Measurements from ENCODE around the gene INSR. TPM values are rescaled to one million over a fixed set of nuclear protein-coding genes. Genes with fewer than 3 reads are reported as not detected.
A peak's percentile ranks its signal among the peaks of the same experiment; 100 is the strongest.
"Not testable (repeated sequence)": the region's sequence is repeated elsewhere in the genome, so short reads cannot be mapped to it uniquely, and the experiment has no call there.

Gene INSR
- total RNA-seq, 1 donor from 2014 or later: 27.3 TPM

DNA sequence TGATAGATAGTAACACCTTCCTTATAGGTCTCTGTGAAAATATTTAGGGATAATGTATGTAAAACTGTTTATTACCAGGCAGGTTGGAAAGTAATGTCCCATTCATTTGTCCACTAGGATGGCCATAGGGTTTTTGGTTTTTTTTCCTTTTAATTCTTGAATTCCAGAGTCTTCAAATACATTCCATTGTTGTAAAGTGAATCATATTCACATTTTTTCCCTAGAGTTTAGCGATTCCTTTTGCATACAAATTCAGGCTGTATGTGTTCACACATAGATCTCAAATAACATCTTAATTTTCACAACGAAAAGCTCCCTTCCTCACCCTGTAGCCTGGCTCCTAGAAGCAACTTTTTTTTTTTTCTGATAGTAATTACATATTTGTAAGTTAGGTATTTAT lies 226.5 kb downstream of the INSR start:
- Mint-ChIP-seq H3K36me3 (ENCODE audit: unreplicated experiment) (peaks cover 17% of the 10 kb centered on the region), H3K27me3 (ENCODE audit: unreplicated experiment) (no peaks in the 10 kb centered on the region), H3K4me3 (ENCODE audit: unreplicated experiment) (no peak overlapping the region), H3K4me1 (ENCODE audit: unreplicated experiment) (peaks cover 24% of the 10 kb centered on the region), H3K27ac (ENCODE audit: unreplicated experiment) (no peak overlapping the region), H3K9me3 (ENCODE audit: unreplicated experiment) (no peaks in the 10 kb centered on the region)
- DNase-seq (ENCODE audit: extremely low spot score, unreplicated experiment): no peak
- TF ChIP-seq, protein P1, sequence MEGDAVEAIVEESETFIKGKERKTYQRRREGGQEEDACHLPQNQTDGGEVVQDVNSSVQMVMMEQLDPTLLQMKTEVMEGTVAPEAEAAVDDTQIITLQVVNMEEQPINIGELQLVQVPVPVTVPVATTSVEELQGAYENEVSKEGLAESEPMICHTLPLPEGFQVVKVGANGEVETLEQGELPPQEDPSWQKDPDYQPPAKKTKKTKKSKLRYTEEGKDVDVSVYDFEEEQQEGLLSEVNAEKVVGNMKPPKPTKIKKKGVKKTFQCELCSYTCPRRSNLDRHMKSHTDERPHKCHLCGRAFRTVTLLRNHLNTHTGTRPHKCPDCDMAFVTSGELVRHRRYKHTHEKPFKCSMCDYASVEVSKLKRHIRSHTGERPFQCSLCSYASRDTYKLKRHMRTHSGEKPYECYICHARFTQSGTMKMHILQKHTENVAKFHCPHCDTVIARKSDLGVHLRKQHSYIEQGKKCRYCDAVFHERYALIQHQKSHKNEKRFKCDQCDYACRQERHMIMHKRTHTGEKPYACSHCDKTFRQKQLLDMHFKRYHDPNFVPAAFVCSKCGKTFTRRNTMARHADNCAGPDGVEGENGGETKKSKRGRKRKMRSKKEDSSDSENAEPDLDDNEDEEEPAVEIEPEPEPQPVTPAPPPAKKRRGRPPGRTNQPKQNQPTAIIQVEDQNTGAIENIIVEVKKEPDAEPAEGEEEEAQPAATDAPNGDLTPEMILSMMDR (IDR thresholded peaks at IDR 0.05): no peak

DNA sequence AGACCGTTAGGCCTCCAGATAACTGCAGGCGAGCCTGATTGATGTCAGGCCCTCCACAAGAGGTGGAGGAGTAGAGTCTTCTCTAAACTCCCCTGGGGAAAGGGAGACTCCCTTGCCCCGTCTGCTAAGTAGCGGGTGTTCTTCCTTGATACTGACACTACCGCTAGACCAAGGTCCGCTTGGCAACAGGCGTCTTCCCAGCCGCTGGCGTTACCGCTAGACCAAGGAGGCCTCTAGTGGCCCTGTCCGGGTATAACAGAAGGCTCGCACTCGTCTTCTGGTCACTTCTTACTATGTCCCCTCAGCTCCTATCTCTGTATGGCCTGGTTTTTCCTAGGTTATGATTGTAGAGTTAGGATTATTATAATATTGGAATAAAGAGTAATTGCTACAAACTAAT lies 227.1 kb downstream of the INSR start:
- Mint-ChIP-seq H3K4me1 (ENCODE audit: unreplicated experiment) (peaks cover 21% of the 10 kb centered on the region), H3K36me3 (ENCODE audit: unreplicated experiment) (peaks cover 11% of the 10 kb centered on the region)
- not testable (repeated sequence) for H3K4me3 Mint-ChIP-seq (ENCODE audit: unreplicated experiment); DNase-seq (ENCODE audit: extremely low spot score, unreplicated experiment); H3K9me3 Mint-ChIP-seq (ENCODE audit: unreplicated experiment); H3K27me3 Mint-ChIP-seq (ENCODE audit: unreplicated experiment); H3K27ac Mint-ChIP-seq (ENCODE audit: unreplicated experiment)
- TF ChIP-seq, protein P1 (IDR thresholded peaks at IDR 0.05): peak; percentile 29

DNA sequence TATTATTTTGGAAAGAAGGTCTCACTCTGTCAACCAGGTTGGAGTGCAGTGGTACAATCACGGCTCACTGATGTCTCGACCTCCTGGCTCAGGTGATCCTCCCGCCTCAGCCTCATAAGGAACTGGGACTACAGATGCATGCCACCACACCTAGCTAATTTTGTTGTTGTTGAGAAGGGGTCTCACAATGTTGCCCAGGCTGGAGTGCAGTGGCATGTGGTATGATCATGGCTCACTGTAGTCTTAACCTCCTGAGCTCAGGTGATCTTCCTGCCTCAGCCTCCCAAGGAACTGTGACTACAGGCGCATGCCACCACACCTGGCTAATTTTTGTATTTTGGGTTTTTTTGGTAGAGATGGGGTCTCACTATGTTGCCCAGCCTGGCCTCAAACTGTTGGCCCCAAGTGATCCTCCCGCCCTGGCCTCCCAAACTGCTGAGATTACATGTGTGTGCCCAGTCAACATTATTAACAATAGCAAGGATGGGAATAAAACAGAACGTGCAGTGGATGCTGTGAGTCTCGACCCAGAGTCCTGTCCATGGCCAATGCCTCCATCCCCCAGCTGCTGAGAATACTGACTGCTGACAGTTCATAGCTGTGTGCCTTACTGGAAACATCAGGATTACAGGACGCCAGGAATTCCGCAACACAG lies 230.3 kb downstream of the INSR start:
- Mint-ChIP-seq H3K27me3 (ENCODE audit: unreplicated experiment) (no peaks in the 10 kb centered on the region), H3K4me1 (ENCODE audit: unreplicated experiment) (peaks cover 12% of the 10 kb centered on the region), H3K4me3 (ENCODE audit: unreplicated experiment) (no peak overlapping the region), H3K27ac (ENCODE audit: unreplicated experiment) (no peak overlapping the region), H3K36me3 (ENCODE audit: unreplicated experiment) (no peaks in the 10 kb centered on the region), H3K9me3 (ENCODE audit: unreplicated experiment) (no peaks in the 10 kb centered on the region)
- no peak for DNase-seq (ENCODE audit: extremely low spot score, unreplicated experiment)
- TF ChIP-seq, protein P1 (IDR thresholded peaks at IDR 0.05): no peak

DNA sequence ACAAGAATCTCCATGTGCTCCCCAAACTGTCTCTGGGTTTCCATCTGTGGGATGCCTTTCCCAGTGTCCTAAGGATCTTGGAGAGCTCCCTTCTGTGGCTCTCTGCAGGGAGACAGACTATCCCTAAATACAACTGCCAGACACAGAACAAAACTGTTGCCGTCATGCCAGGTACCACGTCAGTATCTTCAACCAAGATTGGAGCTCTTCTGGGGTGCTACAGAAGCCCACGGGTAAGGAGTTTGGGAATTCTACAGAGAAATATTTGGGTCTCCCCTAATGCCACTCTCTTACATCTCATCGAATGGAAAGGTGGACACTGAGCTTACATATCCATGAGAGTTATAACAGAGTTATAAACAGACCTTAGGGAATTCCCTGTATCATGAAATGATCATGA lies 230.9 kb downstream of the INSR start:
- Mint-ChIP-seq H3K4me3 (ENCODE audit: unreplicated experiment) (no peak overlapping the region), H3K27ac (ENCODE audit: unreplicated experiment) (no peak overlapping the region), H3K27me3 (ENCODE audit: unreplicated experiment) (no peaks in the 10 kb centered on the region), H3K9me3 (ENCODE audit: unreplicated experiment) (no peaks in the 10 kb centered on the region), H3K4me1 (ENCODE audit: unreplicated experiment) (peaks cover 9% of the 10 kb centered on the region), H3K36me3 (ENCODE audit: unreplicated experiment) (no peaks in the 10 kb centered on the region)
- TF ChIP-seq, protein P1 (IDR thresholded peaks at IDR 0.05): no peak
- no peak for DNase-seq (ENCODE audit: extremely low spot score, unreplicated experiment)

Other genes with a start within 250 kb of the INSR start
- gene MBD3L2, start 245.1 kb downstream of the INSR start, total RNA-seq: not detected in 2 replicates
- not detected in 2 replicates for gene MBD3L3, start 235.7 kb downstream of the INSR start, total RNA-seq
- gene ZNF557, start 224.7 kb downstream of the INSR start, total RNA-seq: 13.5 and 13.6 TPM in 2 replicates
- 42.6 and 45.1 TPM in 2 replicates for gene ARHGEF18, start 54.5 kb upstream of the INSR start, total RNA-seq
- 2.1 and 2.5 TPM in 2 replicates for gene PEX11G, start 194.6 kb upstream of the INSR start, total RNA-seq
- 84.4 and 93.5 TPM in 2 replicates for gene ZNF358, start 221.7 kb upstream of the INSR start, total RNA-seq
- 33.3 and 39.2 TPM in 2 replicates for gene MCOLN1, start 228.2 kb upstream of the INSR start, total RNA-seq
- 107 and 129 TPM in 2 replicates for gene PNPLA6, start 241.3 kb upstream of the INSR start, total RNA-seq

All from osteocyte (in vitro differentiated cells).